ENCODE data around the gene ANKRD11.

The ANKRD11 gene

DNA sequence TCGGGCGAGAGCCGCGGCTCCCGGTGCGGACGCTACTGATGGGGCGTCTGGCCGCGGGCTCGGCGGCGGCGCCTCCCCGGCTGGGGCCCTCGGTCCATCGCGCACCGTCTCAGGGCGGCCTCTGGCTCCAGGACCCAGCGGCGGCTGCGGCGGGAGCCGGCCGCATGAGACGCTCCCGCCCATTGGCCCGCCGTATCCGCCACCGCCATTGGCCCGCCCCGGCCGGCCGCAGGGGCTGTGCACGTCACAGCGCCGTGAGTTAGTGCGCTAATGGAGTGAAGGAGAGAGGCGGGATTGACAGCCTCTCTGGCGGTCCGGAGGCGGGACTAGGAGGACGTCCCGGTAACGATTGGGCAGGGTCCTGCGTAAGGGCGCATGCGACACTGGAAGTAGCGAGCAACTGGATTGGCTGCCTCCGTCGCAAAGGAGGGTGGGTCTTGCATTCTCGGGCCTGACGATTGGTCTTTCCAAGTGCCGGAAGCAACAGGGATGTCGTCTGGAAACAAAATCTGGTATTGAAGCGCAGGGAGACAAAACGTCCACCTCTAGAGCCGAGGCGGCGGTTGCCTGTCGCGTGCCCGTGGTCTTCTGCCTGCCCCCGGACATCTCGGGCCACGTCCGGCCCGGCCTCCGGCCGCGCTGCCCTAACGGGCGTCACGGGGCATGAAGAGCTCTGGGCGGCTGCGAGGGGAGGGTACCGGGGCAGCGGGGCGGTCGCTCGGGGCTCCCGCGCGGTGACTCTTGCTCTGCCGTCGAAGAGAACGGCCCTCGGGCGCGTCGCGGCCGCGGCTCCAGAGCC is at the start of gene ANKRD11:
Gene ANKRD11, minus strand, starts transcription at position 123 of the 799 bp plus-strand sequence. CDS start 173,542 bp downstream, outside the sequence.
- in situ Hi-C loops (cut with HindIII; ENCODE audit: low sequenced_read_pairs) = no loop called here
- peak; percentile 100 for DNase-seq (ENCODE audit: low read depth, low spot score)
- no peak for TF ChIP-seq CTCF (IDR thresholded peaks at IDR 0.05; ENCODE audit: low read depth, low read length)

DNA sequence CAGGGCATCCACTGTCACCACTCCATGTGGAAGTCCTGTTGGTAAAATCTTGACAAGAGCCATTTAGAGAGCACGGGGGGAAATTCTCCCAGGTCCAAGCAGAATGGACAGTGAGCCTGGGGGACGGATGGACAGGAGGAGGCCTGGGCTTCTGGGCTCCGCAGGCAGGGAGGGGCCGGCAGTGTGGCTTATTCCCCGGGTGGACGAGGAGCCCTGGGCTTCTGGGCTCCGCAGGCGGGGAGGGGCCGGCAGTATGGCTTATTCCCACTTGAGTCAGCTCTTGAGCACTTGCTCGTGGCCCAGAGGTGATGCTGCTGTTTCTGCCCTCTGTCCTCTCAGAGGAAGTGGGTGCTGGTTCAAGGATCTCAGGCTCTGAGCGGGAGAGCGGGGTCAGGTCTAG is 47.9 kb upstream of the ANKRD11 start:
- in situ Hi-C loops (cut with HindIII; ENCODE audit: low sequenced_read_pairs) = no loop called here
- TF ChIP-seq CTCF (IDR thresholded peaks at IDR 0.05; ENCODE audit: low read depth, low read length) = no peak
- peak; percentile 31 for DNase-seq (ENCODE audit: low read depth, low spot score)
- no peak overlapping the region for H3K4me3 ChIP-seq (ENCODE audit: low read depth, low read length)

More for the DNA sequence above, at the start of gene ANKRD11:
- H3K4me3 ChIP-seq (ENCODE audit: low read depth, low read length) = peak within 1 kb of the TSS; percentile 73

GRCh38 chr16:89537549-89537925 is 47.2 kb upstream of the ANKRD11 start:
- DNase-seq (ENCODE audit: low read depth, low spot score) = peak; percentile 35
- no peak for TF ChIP-seq CTCF (IDR thresholded peaks at IDR 0.05; ENCODE audit: low read depth, low read length)
- no peak overlapping the region for H3K4me3 ChIP-seq (ENCODE audit: low read depth, low read length)
- in situ Hi-C loops (cut with HindIII; ENCODE audit: low sequenced_read_pairs) = no loop called here

DNA sequence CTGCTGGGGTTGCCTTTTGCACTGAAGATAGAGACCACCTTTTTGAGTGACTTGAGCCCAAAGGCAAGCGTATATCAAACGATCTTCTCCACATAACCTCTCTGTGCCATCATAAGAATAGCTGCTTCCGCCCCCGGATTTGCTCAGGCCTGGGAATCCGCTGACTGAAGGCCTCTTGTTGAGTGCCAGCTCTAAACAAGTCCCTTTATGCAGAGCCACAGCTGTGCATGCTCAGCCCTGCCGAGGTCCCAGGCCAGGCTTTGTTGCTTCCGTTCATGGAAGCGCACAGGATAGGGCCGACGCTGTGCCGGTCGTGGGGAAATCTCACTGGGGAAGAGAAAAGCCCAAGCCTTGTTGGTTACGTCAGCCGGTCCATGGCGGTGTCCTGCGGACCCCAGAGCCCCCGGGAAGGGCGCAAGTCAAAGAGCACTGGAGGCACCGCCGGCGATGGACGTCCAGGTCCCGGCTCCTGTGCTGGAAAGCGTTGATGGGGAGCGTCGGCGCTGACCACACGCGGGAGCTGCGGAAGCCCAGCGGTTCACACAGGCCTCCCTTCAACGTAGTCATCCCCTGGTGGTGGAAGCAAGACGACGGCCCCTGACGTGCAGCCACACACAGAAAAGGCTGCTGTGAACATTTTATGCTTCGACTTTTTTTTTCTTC is 46.7 kb upstream of the ANKRD11 start:
- in situ Hi-C loops (cut with HindIII; ENCODE audit: low sequenced_read_pairs) = no loop called here
- TF ChIP-seq CTCF (IDR thresholded peaks at IDR 0.05; ENCODE audit: low read depth, low read length) = no peak
- no peak overlapping the region for H3K4me3 ChIP-seq (ENCODE audit: low read depth, low read length)
- DNase-seq (ENCODE audit: low read depth, low spot score) = no peak

GRCh38 chr16:89536371-89536770 is 46.0 kb upstream of the ANKRD11 start:
- in situ Hi-C loops (cut with HindIII; ENCODE audit: low sequenced_read_pairs) = no loop called here
- TF ChIP-seq CTCF (IDR thresholded peaks at IDR 0.05; ENCODE audit: low read depth, low read length) = no peak
- no peak overlapping the region for H3K4me3 ChIP-seq (ENCODE audit: low read depth, low read length)
- no peak for DNase-seq (ENCODE audit: low read depth, low spot score)

DNA sequence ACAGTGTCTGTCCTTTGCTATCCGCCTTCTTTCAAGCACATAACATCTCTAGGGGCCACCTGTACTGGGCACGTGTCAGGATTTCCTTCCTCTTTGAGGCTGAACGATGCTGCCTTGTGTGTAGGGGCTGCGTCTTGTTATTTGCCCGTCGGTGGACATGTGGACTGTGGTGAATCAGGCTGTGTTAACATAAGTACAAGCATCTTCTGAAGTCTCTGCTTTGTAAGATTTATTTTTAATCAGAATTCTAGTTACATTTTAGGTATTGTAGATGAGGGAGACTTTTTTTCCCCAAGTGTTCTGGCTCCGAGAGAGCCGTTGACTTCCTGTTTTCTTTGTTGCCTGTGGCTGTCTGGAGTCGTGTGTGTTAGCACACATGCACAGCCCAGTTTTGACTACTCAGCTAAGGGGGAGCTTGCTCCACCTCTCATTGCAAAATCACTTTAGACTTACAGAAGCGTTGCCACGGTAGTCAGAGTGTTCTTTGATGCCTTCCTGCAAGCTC is 43.9 kb upstream of the ANKRD11 start:
- no peak overlapping the region for H3K4me3 ChIP-seq (ENCODE audit: low read depth, low read length)
- in situ Hi-C loops (cut with HindIII; ENCODE audit: low sequenced_read_pairs) = no loop called here
- no peak for DNase-seq (ENCODE audit: low read depth, low spot score)

More for the DNA sequence above, 43.9 kb upstream of the ANKRD11 start:
- no peak for TF ChIP-seq CTCF (IDR thresholded peaks at IDR 0.05; ENCODE audit: low read depth, low read length)

Measured in astrocyte of the spinal cord (primary cell).